ENCODE data around the gene LNX1. TPM values are rescaled to one million over a fixed set of nuclear protein-coding genes. Genes with fewer than 3 reads are reported as not detected.

The LNX1 gene
- total RNA-seq, 1 donor from 2014 or later: not detected

- no peaks in the 10 kb centered on the region for H3K36me3 Mint-ChIP-seq (ENCODE audit: low read depth)
- H3K27me3 Mint-ChIP-seq (ENCODE audit: low read depth): no peaks in the 10 kb centered on the region
- TF ChIP-seq CTCF (conservative IDR thresholded peaks at IDR 0.05): peak; percentile 48
- H3K4me3 Mint-ChIP-seq: no peak overlapping the region
- no peaks in the 10 kb centered on the region for H3K4me1 Mint-ChIP-seq
- H3K9me3 Mint-ChIP-seq: peaks cover 2% of the 10 kb centered on the region
- H3K27ac Mint-ChIP-seq (ENCODE audit: unreplicated experiment): no peak overlapping the region
- DNase-seq (ENCODE audit: low read depth, low spot score): peak; percentile 9
These were observed 10.0 kb upstream of the LNX1 start for GRCh38 chr4:53601251-53601764.

- Mint-ChIP-seq H3K4me1 (no peaks in the 10 kb centered on the region), H3K9me3 (peaks cover 2% of the 10 kb centered on the region), H3K27ac (ENCODE audit: unreplicated experiment) (no peak overlapping the region), H3K4me3 (no peak overlapping the region), H3K36me3 (ENCODE audit: low read depth) (no peaks in the 10 kb centered on the region), H3K27me3 (ENCODE audit: low read depth) (no peaks in the 10 kb centered on the region)
- no peak for TF ChIP-seq CTCF (conservative IDR thresholded peaks at IDR 0.05)
- DNase-seq (ENCODE audit: low read depth, low spot score): no peak
These were observed 8.3 kb upstream of the LNX1 start for GRCh38 chr4:53599632-53600031.

- no peak for TF ChIP-seq CTCF (conservative IDR thresholded peaks at IDR 0.05)
- Mint-ChIP-seq H3K9me3 (peaks cover 2% of the 10 kb centered on the region), H3K27me3 (ENCODE audit: low read depth) (no peaks in the 10 kb centered on the region), H3K36me3 (ENCODE audit: low read depth) (no peaks in the 10 kb centered on the region), H3K27ac (ENCODE audit: unreplicated experiment) (no peak overlapping the region), H3K4me1 (no peaks in the 10 kb centered on the region), H3K4me3 (no peak overlapping the region)
- no peak for DNase-seq (ENCODE audit: low read depth, low spot score)
These were observed 7.6 kb upstream of the LNX1 start for GRCh38 chr4:53598901-53599300.

- no peak for TF ChIP-seq CTCF (conservative IDR thresholded peaks at IDR 0.05)
- peaks cover 2% of the 10 kb centered on the region for H3K9me3 Mint-ChIP-seq
- no peaks in the 10 kb centered on the region for H3K27me3 Mint-ChIP-seq (ENCODE audit: low read depth)
- no peak overlapping the region for H3K4me3 Mint-ChIP-seq
- no peaks in the 10 kb centered on the region for H3K36me3 Mint-ChIP-seq (ENCODE audit: low read depth)
- no peak for DNase-seq (ENCODE audit: low read depth, low spot score)
- H3K27ac Mint-ChIP-seq (ENCODE audit: unreplicated experiment): no peak overlapping the region
- no peaks in the 10 kb centered on the region for H3K4me1 Mint-ChIP-seq
These were observed 7.2 kb upstream of the LNX1 start for GRCh38 chr4:53598483-53598882.

GRCh38 chr4:53596901-53597300, 5.6 kb upstream of the LNX1 start:
- no peak for DNase-seq (ENCODE audit: low read depth, low spot score)
- no peaks in the 10 kb centered on the region for H3K27me3 Mint-ChIP-seq (ENCODE audit: low read depth)
- no peaks in the 10 kb centered on the region for H3K36me3 Mint-ChIP-seq (ENCODE audit: low read depth)
- H3K4me1 Mint-ChIP-seq: peaks cover 16% of the 10 kb centered on the region
- no peak overlapping the region for H3K4me3 Mint-ChIP-seq
- H3K27ac Mint-ChIP-seq (ENCODE audit: unreplicated experiment): no peak overlapping the region
- TF ChIP-seq CTCF (conservative IDR thresholded peaks at IDR 0.05): no peak
- no peaks in the 10 kb centered on the region for H3K9me3 Mint-ChIP-seq

- Mint-ChIP-seq H3K4me3 (no peak overlapping the region), H3K36me3 (ENCODE audit: low read depth) (no peaks in the 10 kb centered on the region), H3K4me1 (peaks cover 24% of the 10 kb centered on the region), H3K27me3 (ENCODE audit: low read depth) (peaks cover 3% of the 10 kb centered on the region), H3K9me3 (no peaks in the 10 kb centered on the region), H3K27ac (ENCODE audit: unreplicated experiment) (no peak overlapping the region)
- TF ChIP-seq CTCF (conservative IDR thresholded peaks at IDR 0.05): no peak
- DNase-seq (ENCODE audit: low read depth, low spot score): no peak
These were observed 4.5 kb upstream of the LNX1 start for GRCh38 chr4:53595834-53596233.
